Breast epithelium (tissue), 3 donors: Measurements from ENCODE around the gene CCDC34.

ENCODE experiments used
- CTCF ChIP-seq, 3 donors: fragments of 450-650 bp; IDR thresholded peaks; one replicate each; pipeline ENCODE4 v1.5.1; 2016 to 2017; ENCODE audit warnings: antibody characterized with exemption in 3 of 3, mild to moderate bottlenecking in 3 of 3, moderate library complexity in 3 of 3
- POLR2A ChIP-seq: fragments of 450-650 bp; IDR thresholded peaks from one replicate; pipeline ENCODE4 v1.6.1; 2016; ENCODE audit warnings: antibody characterized with exemption, mild to moderate bottlenecking, moderate library complexity
- POLR2AphosphoS5 ChIP-seq, 3 donors: sonication (generic); formaldehyde crosslinking; IDR thresholded peaks; one replicate each; pipeline ENCODE4 v1.6.1; 2017; ENCODE audit warnings: antibody characterized with exemption in 3 of 3

- TF ChIP-seq CTCF (IDR thresholded peaks at IDR 0.05) (no peak), POLR2A (no peak), POLR2AphosphoS5 (IDR thresholded peaks at IDR 0.05) (no peak)
Measured at GRCh38 chr11:27409742-27410141, 46.7 kb upstream of the CCDC34 start.
